Sigmoid colon (tissue), 4 donors: ENCODE data around the gene CAPRIN2.

Source experiments
- CTCF ChIP-seq, 4 experiments: fragments of 450-650 bp in 3 of 4; fragments of 200-600 bp in 1 of 4; IDR thresholded peaks; one replicate each; pipeline ENCODE4 v1.5.1; 2016 to 2019; ENCODE audit warnings: antibody characterized with exemption in 4 of 4, mild to moderate bottlenecking in 3 of 4, moderate library complexity in 2 of 4
- EP300 ChIP-seq, 4 donors: sonication (generic); formaldehyde crosslinking; IDR thresholded peaks; one replicate each; pipeline ENCODE4 v1.6.1; 2017; ENCODE audit warnings: antibody characterized with exemption in 4 of 4
- POLR2A ChIP-seq, 2 donors: fragments of 450-650 bp; IDR thresholded peaks; one replicate each; pipeline ENCODE4 v1.6.1; 2016; ENCODE audit warnings: antibody characterized with exemption in 2 of 2, mild to moderate bottlenecking in 2 of 2, moderate library complexity in 2 of 2
- POLR2AphosphoS5 ChIP-seq, 4 donors: sonication (generic); formaldehyde crosslinking; IDR thresholded peaks; one replicate each; pipeline ENCODE4 v1.6.1; 2017; ENCODE audit warnings: antibody characterized with exemption in 4 of 4

- TF ChIP-seq CTCF (IDR thresholded peaks at IDR 0.05) (no peak), POLR2AphosphoS5 (IDR thresholded peaks at IDR 0.05) (no peak), POLR2A (IDR thresholded peaks at IDR 0.05) (no peak), EP300 (IDR thresholded peaks at IDR 0.05) (no peak)
Measured at GRCh38 chr12:30756074-30756473, 1.3 kb upstream of the CAPRIN2 start.
